ENCODE results near the gene SYT3. TPM values are rescaled to one million over a fixed set of nuclear protein-coding genes. Genes with fewer than 3 reads are reported as not detected.

SYT3 gene
- total RNA-seq, 1 experiment from 2014 or later = 0.41 TPM

GRCh38 chr19:50648659-50649058, 9.0 kb upstream of the SYT3 start:
- intact Hi-C loops (cut with micrococcal nuclease; ENCODE audit: unreplicated experiment) = no loop called here
- no peak for DNase-seq
- POLR2A ChIA-PET = no interaction called here
- Mint-ChIP-seq H3K27ac (ENCODE audit: unreplicated experiment) (no peak overlapping the region), H3K9me3 (ENCODE audit: unreplicated experiment) (peaks cover 12% of the 10 kb centered on the region), H3K4me1 (ENCODE audit: low read depth, unreplicated experiment) (peaks cover 8% of the 10 kb centered on the region), H3K36me3 (ENCODE audit: insufficient read depth, unreplicated experiment) (no peaks in the 10 kb centered on the region), H3K4me3 (ENCODE audit: unreplicated experiment) (no peak overlapping the region), H3K27me3 (ENCODE audit: insufficient read depth, unreplicated experiment) (no peaks in the 10 kb centered on the region)
- Histone ChIP-seq H3K4me3 (ENCODE audit: low read depth, low read length) (no peak overlapping the region), H3K36me3 (ENCODE audit: control insufficient read depth, insufficient read depth, low read length) (no peaks in the 10 kb centered on the region), H3K27me3 (replicated peaks; ENCODE audit: control insufficient read depth, insufficient read depth, low read length) (no peaks in the 10 kb centered on the region), H3K4me1 (0 out of 2 replicates have a peak, but pooled peaks cover 2% of the 10 kb centered on the region), H3K9me3 (peaks cover 3% of the 10 kb centered on the region; the same call in 1 of the 2 replicates)
- BruUV-seq (replicated peaks) = no TSS peak
- CTCF ChIA-PET = no interaction called here
- TF ChIP-seq, protein P1, sequence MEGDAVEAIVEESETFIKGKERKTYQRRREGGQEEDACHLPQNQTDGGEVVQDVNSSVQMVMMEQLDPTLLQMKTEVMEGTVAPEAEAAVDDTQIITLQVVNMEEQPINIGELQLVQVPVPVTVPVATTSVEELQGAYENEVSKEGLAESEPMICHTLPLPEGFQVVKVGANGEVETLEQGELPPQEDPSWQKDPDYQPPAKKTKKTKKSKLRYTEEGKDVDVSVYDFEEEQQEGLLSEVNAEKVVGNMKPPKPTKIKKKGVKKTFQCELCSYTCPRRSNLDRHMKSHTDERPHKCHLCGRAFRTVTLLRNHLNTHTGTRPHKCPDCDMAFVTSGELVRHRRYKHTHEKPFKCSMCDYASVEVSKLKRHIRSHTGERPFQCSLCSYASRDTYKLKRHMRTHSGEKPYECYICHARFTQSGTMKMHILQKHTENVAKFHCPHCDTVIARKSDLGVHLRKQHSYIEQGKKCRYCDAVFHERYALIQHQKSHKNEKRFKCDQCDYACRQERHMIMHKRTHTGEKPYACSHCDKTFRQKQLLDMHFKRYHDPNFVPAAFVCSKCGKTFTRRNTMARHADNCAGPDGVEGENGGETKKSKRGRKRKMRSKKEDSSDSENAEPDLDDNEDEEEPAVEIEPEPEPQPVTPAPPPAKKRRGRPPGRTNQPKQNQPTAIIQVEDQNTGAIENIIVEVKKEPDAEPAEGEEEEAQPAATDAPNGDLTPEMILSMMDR (IDR thresholded peaks at IDR 0.05; ENCODE audit: insufficient read depth in 1 of 2, low read depth in 1 of 2, low read length in 1 of 2, severe bottlenecking in 1 of 2, unreplicated experiment in 1 of 2) = no peak

- peaks cover 6% of the 10 kb centered on the region for H3K9me3 Mint-ChIP-seq (ENCODE audit: unreplicated experiment)
- H3K36me3 ChIP-seq (ENCODE audit: control insufficient read depth, insufficient read depth, low read length) = no peaks in the 10 kb centered on the region
- no TSS peak for BruUV-seq (replicated peaks)
- no peaks in the 10 kb centered on the region for H3K27me3 ChIP-seq (replicated peaks; ENCODE audit: control insufficient read depth, insufficient read depth, low read length)
- no peak overlapping the region for H3K4me3 Mint-ChIP-seq (ENCODE audit: unreplicated experiment)
- POLR2A ChIA-PET = no interaction called here
- CTCF ChIA-PET = no interaction called here
- H3K27me3 Mint-ChIP-seq (ENCODE audit: insufficient read depth, unreplicated experiment) = no peaks in the 10 kb centered on the region
- H3K4me1 Mint-ChIP-seq (ENCODE audit: low read depth, unreplicated experiment) = peaks cover 8% of the 10 kb centered on the region
- no peak overlapping the region for H3K27ac Mint-ChIP-seq (ENCODE audit: unreplicated experiment)
- H3K9me3 ChIP-seq = peaks cover under 1% of the 10 kb centered on the region; the same call in 1 of the 2 replicates
- no peaks in the 10 kb centered on the region for H3K4me1 ChIP-seq
- TF ChIP-seq, protein P1 (IDR thresholded peaks at IDR 0.05; ENCODE audit: insufficient read depth in 1 of 2, low read depth in 1 of 2, low read length in 1 of 2, severe bottlenecking in 1 of 2, unreplicated experiment in 1 of 2) = no peak
- H3K4me3 ChIP-seq (ENCODE audit: low read depth, low read length) = no peak overlapping the region
- intact Hi-C loops (cut with micrococcal nuclease; ENCODE audit: unreplicated experiment) = no loop called here
- no peaks in the 10 kb centered on the region for H3K36me3 Mint-ChIP-seq (ENCODE audit: insufficient read depth, unreplicated experiment)
- no peak for DNase-seq
These were observed 8.4 kb upstream of the SYT3 start for GRCh38 chr19:50647879-50648615.

GRCh38 chr19:50646074-50646807, 6.6 kb upstream of the SYT3 start:
- TF ChIP-seq, protein P1 (IDR thresholded peaks at IDR 0.05; ENCODE audit: insufficient read depth in 1 of 2, low read depth in 1 of 2, low read length in 1 of 2, severe bottlenecking in 1 of 2, unreplicated experiment in 1 of 2) = no peak
- Histone ChIP-seq H3K4me3 (ENCODE audit: low read depth, low read length) (no peak overlapping the region), H3K27me3 (replicated peaks; ENCODE audit: control insufficient read depth, insufficient read depth, low read length) (no peaks in the 10 kb centered on the region), H3K36me3 (ENCODE audit: control insufficient read depth, insufficient read depth, low read length) (no peaks in the 10 kb centered on the region), H3K4me1 (no peaks in the 10 kb centered on the region), H3K9me3 (no peaks in the 10 kb centered on the region)
- H3K4me3 Mint-ChIP-seq (ENCODE audit: unreplicated experiment) = no peak overlapping the region
- H3K9me3 Mint-ChIP-seq (ENCODE audit: unreplicated experiment) = no peaks in the 10 kb centered on the region
- H3K36me3 Mint-ChIP-seq (ENCODE audit: insufficient read depth, unreplicated experiment) = no peaks in the 10 kb centered on the region
- no peak for DNase-seq
- POLR2A ChIA-PET = no interaction called here
- CTCF ChIA-PET = no interaction called here
- H3K4me1 Mint-ChIP-seq (ENCODE audit: low read depth, unreplicated experiment) = no peaks in the 10 kb centered on the region
- intact Hi-C loops (cut with micrococcal nuclease; ENCODE audit: unreplicated experiment) = no loop called here
- H3K27me3 Mint-ChIP-seq (ENCODE audit: insufficient read depth, unreplicated experiment) = no peaks in the 10 kb centered on the region
- no TSS peak for BruUV-seq (replicated peaks)
- H3K27ac Mint-ChIP-seq (ENCODE audit: unreplicated experiment) = no peak overlapping the region
